ENCODE results near the gene CEMIP. TPM values are rescaled to one million over a fixed set of nuclear protein-coding genes. Genes with fewer than 3 reads are reported as not detected.

CEMIP gene
- total RNA-seq, 4 donors from 2014 or later, result 0.04 TPM; not detected in 3

- peak; percentile 53 to 65 for ATAC-seq
- H3K36me3 ChIP-seq, result peaks cover 0 to 28% of the 10 kb centered on the region in 2 donors
- no peak overlapping the region for H3K4me3 ChIP-seq
- intact Hi-C loops (cut with DNase I; ENCODE audit: low total_unique reads), result loop anchor here (5.0 kb wide), 1 partner anchor 290 kb away; no protein-coding TSS in a partner anchor
- no peaks in the 10 kb centered on the region for H3K9me3 ChIP-seq
- H3K27ac ChIP-seq, result no peak overlapping the region
- H3K4me1 ChIP-seq, result peaks cover 0 to 5% of the 10 kb centered on the region in 2 donors
- DNase-seq, result peak in 1 of 2 donors; percentile 33
- H3K27me3 ChIP-seq, result no peaks in the 10 kb centered on the region
- in situ Hi-C loops (cut with MboI; ENCODE audit: low sequenced_read_pairs in 4 of 4), result loop anchor here in 3 of 4 donors (5.0 to 25.0 kb wide), 5 partner anchors 137 to 523 kb away; no protein-coding TSS in a partner anchor
- TF ChIP-seq CTCF (IDR thresholded peaks at IDR 0.05 in 4 of 5, conservative IDR thresholded peaks at IDR 0.05 in 1 of 5) (peak in 4 of 5 experiments; percentile 31 to 54 (median 51)), POLR2A (IDR thresholded peaks at IDR 0.05) (no peak)
Observed at GRCh38 chr15:80977627-80978036, 198.5 kb downstream of the CEMIP start.

- H3K27me3 ChIP-seq, result no peaks in the 10 kb centered on the region
- H3K9me3 ChIP-seq, result no peaks in the 10 kb centered on the region
- DNase-seq (no peak), ATAC-seq (no peak)
- peaks cover 0 to 28% of the 10 kb centered on the region in 2 donors for H3K36me3 ChIP-seq
- TF ChIP-seq CTCF (IDR thresholded peaks at IDR 0.05 in 4 of 5, conservative IDR thresholded peaks at IDR 0.05 in 1 of 5) (no peak), POLR2A (IDR thresholded peaks at IDR 0.05) (no peak)
- H3K4me1 ChIP-seq, result peaks cover 0 to 5% of the 10 kb centered on the region in 2 donors
- H3K4me3 ChIP-seq, result no peak overlapping the region
- intact Hi-C loops (cut with DNase I; ENCODE audit: low total_unique reads) (loop anchor here (5.0 kb wide), 1 partner anchor 288 kb away; no protein-coding TSS in a partner anchor), in situ Hi-C loops (cut with MboI; ENCODE audit: low sequenced_read_pairs in 4 of 4) (loop anchor here in 3 of 4 donors (5.0 to 25.0 kb wide), 5 partner anchors 136 to 524 kb away; no protein-coding TSS in a partner anchor)
- H3K27ac ChIP-seq, result no peak overlapping the region
Observed at GRCh38 chr15:80978685-80979329, 199.6 kb downstream of the CEMIP start.

- H3K27ac ChIP-seq, result no peak overlapping the region
- H3K36me3 ChIP-seq, result peaks cover 0 to 28% of the 10 kb centered on the region in 2 donors
- in situ Hi-C loops (cut with MboI; ENCODE audit: low sequenced_read_pairs in 4 of 4), result loop anchor here in 3 of 4 donors (5.0 to 25.0 kb wide), 5 partner anchors 135 to 525 kb away; no protein-coding TSS in a partner anchor
Observed at GRCh38 chr15:80979538-80980200, 200.5 kb downstream of the CEMIP start.

GRCh38 chr15:80982205-80982604, 203.0 kb downstream of the CEMIP start:
- Histone ChIP-seq H3K4me3 (no peak overlapping the region), H3K36me3 (peaks cover 0 to 28% of the 10 kb centered on the region in 2 donors), H3K9me3 (no peaks in the 10 kb centered on the region), H3K4me1 (peaks cover 0 to 5% of the 10 kb centered on the region in 2 donors), H3K27ac (no peak overlapping the region), H3K27me3 (no peaks in the 10 kb centered on the region)
- DNase-seq (no peak), ATAC-seq (no peak)
- intact Hi-C loops (cut with DNase I; ENCODE audit: low total_unique reads), result loop anchor here (5.0 to 10.0 kb wide), 2 partner anchors 190 to 287 kb away; partner anchors contain the start of gene ABHD17C
- no peak for TF ChIP-seq POLR2A (IDR thresholded peaks at IDR 0.05)
- no peak for TF ChIP-seq CTCF (IDR thresholded peaks at IDR 0.05 in 4 of 5, conservative IDR thresholded peaks at IDR 0.05 in 1 of 5)
- in situ Hi-C loops (cut with MboI; ENCODE audit: low sequenced_read_pairs in 4 of 4), result loop anchor here in 1 of 4 donors (25.0 kb wide), 1 partner anchor 280 kb away; no protein-coding TSS in a partner anchor

More at GRCh38 chr15:80979538-80980200, 200.5 kb downstream of the CEMIP start:
- H3K27me3 ChIP-seq, result no peaks in the 10 kb centered on the region
- DNase-seq, result no peak
- TF ChIP-seq POLR2A (IDR thresholded peaks at IDR 0.05) (no peak), CTCF (IDR thresholded peaks at IDR 0.05 in 4 of 5, conservative IDR thresholded peaks at IDR 0.05 in 1 of 5) (no peak)
- intact Hi-C loops (cut with DNase I; ENCODE audit: low total_unique reads), result loop anchor here (5.0 to 10.0 kb wide), 3 partner anchors 193 to 288 kb away; partner anchors contain the start of gene ABHD17C
- H3K4me1 ChIP-seq, result peaks cover 0 to 5% of the 10 kb centered on the region in 2 donors
- H3K4me3 ChIP-seq, result no peak overlapping the region
- no peak for ATAC-seq
- no peaks in the 10 kb centered on the region for H3K9me3 ChIP-seq
